ENCODE data around the gene CXCR5.

CXCR5 gene

GRCh38 chr11:118914178-118914918 is 30.7 kb downstream of the CXCR5 start:
- no peak for DNase-seq

GRCh38 chr11:118914987-118915386 is 31.3 kb downstream of the CXCR5 start:
- DNase-seq: no peak

GRCh38 chr11:118915396-118915795 is 31.7 kb downstream of the CXCR5 start:
- no peak for DNase-seq

GRCh38 chr11:118915941-118916841 is 32.5 kb downstream of the CXCR5 start:
- no peak for DNase-seq

GRCh38 chr11:118916842-118917388 is 33.2 kb downstream of the CXCR5 start:
- peak; percentile 75 for DNase-seq

- peak; percentile 78 for DNase-seq
Measured at GRCh38 chr11:118917481-118918127, 33.9 kb downstream of the CXCR5 start.

GRCh38 chr11:118918128-118918685 is 34.5 kb downstream of the CXCR5 start:
- DNase-seq: peak; percentile 83

- peak; percentile 77 for DNase-seq
Measured at GRCh38 chr11:118918686-118919280, 35.1 kb downstream of the CXCR5 start.

- DNase-seq: peak; percentile 87
Measured at GRCh38 chr11:118921121-118921928, 37.6 kb downstream of the CXCR5 start.

GRCh38 chr11:118921929-118922744 is 38.4 kb downstream of the CXCR5 start:
- peak; percentile 71 for DNase-seq

GRCh38 chr11:118922745-118923627 is 39.3 kb downstream of the CXCR5 start:
- no peak for DNase-seq

- DNase-seq: no peak
Measured at GRCh38 chr11:118923721-118924587, 40.3 kb downstream of the CXCR5 start.

GRCh38 chr11:118924591-118925585 is 41.2 kb downstream of the CXCR5 start:
- DNase-seq: peak; percentile 37

GRCh38 chr11:118927554-118928100 is 43.9 kb downstream of the CXCR5 start:
- no peak for DNase-seq

- peak; percentile 92 for DNase-seq
Measured at GRCh38 chr11:118928101-118928869, 44.6 kb downstream of the CXCR5 start.

Data from fibroblast of skin of abdomen (primary cell).